ENCODE measurements around the gene GMDS. TPM values are rescaled to one million over a fixed set of nuclear protein-coding genes. Genes with fewer than 3 reads are reported as not detected.
A peak's percentile ranks its signal among the peaks of the same experiment; 100 is the strongest.

Gene GMDS
- total RNA-seq, 1 experiment from 2014 or later: 11.0 TPM

GRCh38 chr6:1715336-1715735, 530.1 kb downstream of the GMDS start:
- no peak for DNase-seq (ENCODE audit: low read depth)

- DNase-seq (ENCODE audit: low read depth): no peak
Measured at GRCh38 chr6:1714654-1715053, 530.8 kb downstream of the GMDS start.

- DNase-seq (ENCODE audit: low read depth): no peak
Measured at GRCh38 chr6:1713016-1713600, 532.3 kb downstream of the GMDS start.

GRCh38 chr6:1712451-1712850, 533.0 kb downstream of the GMDS start:
- no peak for DNase-seq (ENCODE audit: low read depth)

GRCh38 chr6:1711136-1711535, 534.3 kb downstream of the GMDS start:
- DNase-seq (ENCODE audit: low read depth): no peak

GRCh38 chr6:1709234-1709641, 536.2 kb downstream of the GMDS start:
- DNase-seq (ENCODE audit: low read depth): no peak

GRCh38 chr6:1708820-1709219, 536.6 kb downstream of the GMDS start:
- DNase-seq (ENCODE audit: low read depth): no peak

GRCh38 chr6:1708122-1708521, 537.3 kb downstream of the GMDS start:
- no peak for DNase-seq (ENCODE audit: low read depth)

- DNase-seq (ENCODE audit: low read depth): no peak
Measured at GRCh38 chr6:1705630-1706029, 539.8 kb downstream of the GMDS start.

GRCh38 chr6:1705183-1705582, 540.2 kb downstream of the GMDS start:
- no peak for DNase-seq (ENCODE audit: low read depth)

GRCh38 chr6:1704711-1705110, 540.7 kb downstream of the GMDS start:
- no peak for DNase-seq (ENCODE audit: low read depth)

GRCh38 chr6:1703923-1704322, 541.5 kb downstream of the GMDS start:
- no peak for DNase-seq (ENCODE audit: low read depth)

- no peak for DNase-seq (ENCODE audit: low read depth)
Measured at GRCh38 chr6:1703091-1703855, 542.1 kb downstream of the GMDS start.

GRCh38 chr6:1702580-1703051, 542.8 kb downstream of the GMDS start:
- no peak for DNase-seq (ENCODE audit: low read depth)

GRCh38 chr6:1701668-1702353, 543.6 kb downstream of the GMDS start:
- DNase-seq (ENCODE audit: low read depth): peak; percentile 86

GRCh38 chr6:1700278-1700967, 545.0 kb downstream of the GMDS start:
- no peak for DNase-seq (ENCODE audit: low read depth)

- DNase-seq (ENCODE audit: low read depth): no peak
Measured at GRCh38 chr6:1698527-1698926, 546.9 kb downstream of the GMDS start.

GRCh38 chr6:1697688-1698351, 547.6 kb downstream of the GMDS start:
- DNase-seq (ENCODE audit: low read depth): no peak

GRCh38 chr6:1696463-1696850, 548.9 kb downstream of the GMDS start:
- DNase-seq (ENCODE audit: low read depth): no peak

GRCh38 chr6:1695546-1696462, 549.6 kb downstream of the GMDS start:
- no peak for DNase-seq (ENCODE audit: low read depth)
